Stimulated activated naive CD4-positive, alpha-beta T cell (primary cell): Measurements from ENCODE around the gene ZNF580.

ENCODE experiments used
- DNase-seq, 6 experiments: peaks; one replicate each; lab custom pipeline; 2025; lab: John Stamatoyannopoulos, UW

ZNF580 gene, protein sequence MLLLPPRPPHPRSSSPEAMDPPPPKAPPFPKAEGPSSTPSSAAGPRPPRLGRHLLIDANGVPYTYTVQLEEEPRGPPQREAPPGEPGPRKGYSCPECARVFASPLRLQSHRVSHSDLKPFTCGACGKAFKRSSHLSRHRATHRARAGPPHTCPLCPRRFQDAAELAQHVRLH

DNA sequence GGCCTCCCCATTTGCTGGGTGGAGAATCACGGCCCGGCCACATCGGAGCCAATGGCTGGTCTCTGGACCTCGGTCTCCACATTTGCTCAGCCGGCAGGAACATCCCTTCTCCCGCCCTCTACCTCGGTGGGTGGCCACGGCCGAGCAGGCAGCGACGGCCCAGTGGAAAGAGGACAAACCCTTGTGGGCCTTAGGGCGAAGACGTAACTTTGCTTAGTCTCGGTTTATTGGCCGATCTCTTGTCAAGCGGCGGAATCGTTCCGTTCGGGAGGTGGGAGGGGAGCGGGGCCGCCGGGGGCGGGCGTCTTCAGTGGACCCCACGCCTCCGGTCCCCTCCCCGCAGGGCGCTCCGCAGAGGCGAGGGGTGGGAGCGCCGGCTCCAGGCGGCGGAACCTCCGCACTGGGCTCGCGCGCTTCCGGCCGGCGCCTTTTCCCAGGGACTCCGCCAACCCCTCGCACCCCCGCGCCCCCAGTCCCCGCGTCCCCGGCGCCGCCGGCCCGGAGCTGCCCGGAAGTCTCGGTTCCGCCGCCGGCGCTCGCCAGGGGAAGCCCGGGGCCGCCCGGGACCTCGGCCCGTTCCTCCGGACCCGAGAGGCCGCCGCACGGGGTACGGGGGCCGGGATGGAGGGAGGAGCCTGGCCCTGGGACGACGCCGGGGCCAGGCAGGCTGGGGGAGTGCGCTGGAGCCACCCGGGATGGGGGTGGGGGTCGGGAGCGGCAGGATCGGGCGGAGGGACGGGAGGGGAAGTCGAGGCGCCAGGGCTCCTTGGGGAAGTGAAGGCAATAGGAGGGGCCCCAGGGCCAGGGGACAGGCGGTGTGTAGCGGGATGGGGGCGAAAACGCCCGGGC, at the start of gene ZNF580:
TSS of gene ZNF580 (plus strand) at position 426 of the 849 bp plus-strand sequence. CDS start 1,507 bp downstream, outside the sequence.
- peak; percentile 23 to 68 (median 54) for DNase-seq

DNA sequence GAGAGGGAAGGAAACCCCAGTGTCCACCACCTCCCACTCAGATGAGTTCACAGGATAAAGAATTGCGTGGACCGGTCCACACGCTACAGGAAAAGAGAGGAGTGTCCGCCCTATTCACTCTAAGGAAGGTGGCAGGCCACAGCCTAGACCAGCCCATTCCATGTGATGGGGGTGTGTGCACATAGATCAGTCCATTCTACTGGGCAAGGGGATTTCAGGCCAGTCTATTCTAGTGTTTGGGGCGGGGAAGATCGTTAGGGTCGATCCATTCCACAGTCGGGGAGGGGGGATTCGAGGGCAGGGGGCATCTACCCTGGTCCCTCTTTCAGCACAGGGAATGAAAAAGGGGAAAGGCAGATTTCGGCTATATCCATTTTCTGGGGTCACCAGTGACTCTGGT, 49.2 kb upstream of the ZNF580 start:
- no peak for DNase-seq

DNA sequence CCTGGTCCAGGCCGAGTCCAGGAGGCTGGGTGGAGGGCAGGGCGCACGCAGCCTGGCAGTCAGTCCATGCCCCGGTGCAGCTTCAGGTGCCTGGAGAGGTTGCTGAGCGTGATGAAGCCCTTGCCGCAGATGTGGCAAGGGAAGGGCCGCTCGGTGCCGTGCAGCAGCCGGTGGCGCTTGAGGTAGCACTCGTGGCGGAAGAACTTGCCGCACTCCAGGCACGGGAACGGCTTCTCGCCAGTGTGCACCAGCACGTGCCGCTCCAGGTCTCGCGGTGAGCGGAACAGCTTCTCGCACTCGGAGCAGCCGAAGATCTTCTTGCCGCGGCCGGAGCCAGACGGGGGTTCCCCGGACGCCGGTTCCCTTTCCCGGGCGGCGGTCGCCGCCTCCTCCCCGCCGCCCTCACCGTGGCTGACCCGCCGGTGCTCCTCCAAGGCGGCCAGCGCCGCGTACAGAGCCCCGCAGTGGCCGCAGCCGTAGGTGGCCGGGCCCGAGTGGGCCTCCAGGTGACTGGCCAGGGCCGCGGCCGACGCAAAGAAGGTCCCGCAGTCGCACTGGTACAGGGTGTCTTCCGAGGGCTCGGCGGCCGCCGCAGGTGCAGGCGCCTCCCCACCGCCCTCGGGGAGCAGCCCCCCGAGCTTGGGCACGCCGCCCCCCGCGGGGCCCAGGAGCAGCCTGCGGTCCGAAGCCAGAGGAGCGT, 48.3 kb upstream of the ZNF580 start:
- DNase-seq: no peak

DNA sequence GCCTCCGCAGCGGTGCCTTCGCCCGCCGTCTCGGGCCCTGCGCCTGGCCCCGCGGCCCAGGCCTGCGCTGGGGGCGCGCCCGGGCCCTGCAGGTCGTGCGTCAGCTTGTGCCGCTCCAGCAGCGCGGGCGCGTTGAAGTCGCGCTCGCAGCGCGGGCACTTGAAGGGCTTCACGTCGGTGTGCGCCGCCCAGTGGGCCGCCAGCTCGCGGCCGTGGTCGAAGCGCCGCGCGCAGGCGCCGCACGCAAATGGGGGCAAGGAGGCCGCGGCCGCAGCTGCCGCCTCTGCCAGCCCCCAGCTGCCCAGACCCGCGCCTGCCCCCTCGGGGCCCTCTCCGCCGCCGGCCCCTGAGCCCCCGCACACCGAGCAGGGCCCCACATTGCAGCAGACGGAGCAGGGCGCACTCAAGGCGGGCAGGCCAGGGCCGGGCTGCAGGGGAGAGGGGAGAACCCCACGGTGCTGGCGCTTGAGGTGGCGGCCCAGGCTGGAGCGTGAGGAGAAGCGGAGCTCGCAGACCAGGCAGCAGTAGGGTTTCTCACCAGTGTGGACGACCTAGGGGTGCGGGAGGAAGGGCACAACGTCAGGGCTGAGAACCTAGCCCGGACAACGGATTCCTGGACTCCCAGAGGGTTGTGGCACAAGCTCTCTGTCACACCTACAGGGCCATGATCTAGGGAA, 47.6 kb upstream of the ZNF580 start:
- no peak for DNase-seq

DNA sequence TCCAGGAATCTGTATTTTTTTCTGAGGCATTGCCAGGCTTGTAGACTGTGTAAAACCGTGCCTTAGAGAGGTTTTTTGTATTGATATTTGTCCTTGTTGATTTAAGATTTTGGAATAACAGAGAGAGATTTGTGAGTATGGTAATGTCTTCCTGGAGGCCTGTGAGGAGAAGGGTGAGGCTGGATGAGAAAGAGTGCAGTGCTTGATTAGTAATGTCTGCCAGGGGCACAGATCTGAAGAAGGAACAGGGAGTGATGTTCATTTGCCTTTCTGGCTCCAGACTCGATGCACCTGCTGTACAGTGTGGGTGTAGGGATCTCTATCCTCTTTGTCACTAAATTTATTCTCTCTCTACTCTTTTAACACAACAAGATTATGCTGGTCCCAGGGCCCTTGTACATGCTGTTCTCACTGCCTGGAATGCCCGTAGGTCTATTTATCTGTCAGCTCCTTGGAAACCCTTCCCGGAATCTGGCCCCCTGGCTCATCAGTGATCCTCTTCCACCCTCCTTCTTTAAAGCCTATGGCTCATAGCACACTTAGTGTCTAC, 45.7 kb upstream of the ZNF580 start:
- no peak for DNase-seq

DNA sequence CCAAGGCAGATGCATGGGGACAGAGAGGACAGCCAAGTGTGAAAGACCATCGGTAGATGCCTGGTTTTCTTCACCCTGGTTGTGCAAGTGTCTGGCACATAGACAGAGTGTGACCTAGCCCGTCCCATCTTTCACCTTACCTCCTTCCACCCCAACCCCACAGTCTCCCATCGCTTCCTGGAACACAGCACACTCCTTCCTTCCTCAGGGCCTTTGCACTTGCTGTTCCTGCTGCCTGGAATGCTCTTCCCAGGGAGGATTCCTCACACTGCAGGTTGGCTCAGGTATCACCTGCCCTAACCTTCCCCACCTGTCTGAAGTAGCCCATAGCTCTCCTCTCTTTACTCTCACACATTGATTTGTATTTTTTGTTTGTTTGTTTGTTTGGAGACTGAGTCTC, 44.5 kb upstream of the ZNF580 start:
- DNase-seq: no peak

DNA sequence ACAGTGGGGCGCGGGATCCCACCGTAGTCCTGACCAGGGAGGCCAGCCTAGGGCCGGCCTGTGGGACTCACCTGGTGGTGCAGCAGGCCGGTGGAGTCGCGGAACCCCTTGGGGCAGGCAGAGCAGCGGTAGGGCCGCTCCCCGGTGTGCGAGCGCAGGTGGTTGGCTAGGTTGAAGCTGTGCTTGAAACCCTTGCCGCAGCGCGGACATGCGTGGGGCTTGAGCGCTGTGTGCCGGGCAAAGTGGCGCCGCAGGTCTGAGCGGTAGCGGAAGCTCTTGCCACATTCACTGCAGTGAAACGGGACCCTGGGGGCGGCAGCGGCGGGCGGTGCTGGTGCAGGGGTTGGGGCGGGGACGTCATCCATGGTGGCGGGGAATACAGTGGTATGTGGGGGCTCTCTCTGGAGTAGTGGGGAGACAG, 43.3 kb upstream of the ZNF580 start:
- DNase-seq: no peak

DNA sequence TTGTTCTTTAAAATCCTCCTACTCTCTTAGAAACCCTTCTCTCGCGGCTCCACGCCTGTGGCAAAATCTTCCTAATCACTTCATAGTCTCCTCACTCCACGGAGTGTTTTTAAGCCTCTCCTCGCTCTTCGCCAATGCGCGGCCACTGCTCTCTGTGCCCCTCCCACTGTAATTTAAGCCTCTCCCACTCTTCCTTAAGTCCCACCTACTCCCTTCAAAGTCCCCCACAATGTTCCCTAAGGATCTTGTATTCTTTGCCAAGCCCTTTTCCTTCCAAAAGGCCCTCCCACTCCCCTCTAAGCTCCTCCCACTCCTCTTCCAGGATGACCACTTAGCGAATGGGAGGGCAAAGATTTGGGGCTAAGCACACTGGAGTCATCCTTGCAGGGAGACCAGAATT, 42.8 kb upstream of the ZNF580 start:
- no peak for DNase-seq

DNA sequence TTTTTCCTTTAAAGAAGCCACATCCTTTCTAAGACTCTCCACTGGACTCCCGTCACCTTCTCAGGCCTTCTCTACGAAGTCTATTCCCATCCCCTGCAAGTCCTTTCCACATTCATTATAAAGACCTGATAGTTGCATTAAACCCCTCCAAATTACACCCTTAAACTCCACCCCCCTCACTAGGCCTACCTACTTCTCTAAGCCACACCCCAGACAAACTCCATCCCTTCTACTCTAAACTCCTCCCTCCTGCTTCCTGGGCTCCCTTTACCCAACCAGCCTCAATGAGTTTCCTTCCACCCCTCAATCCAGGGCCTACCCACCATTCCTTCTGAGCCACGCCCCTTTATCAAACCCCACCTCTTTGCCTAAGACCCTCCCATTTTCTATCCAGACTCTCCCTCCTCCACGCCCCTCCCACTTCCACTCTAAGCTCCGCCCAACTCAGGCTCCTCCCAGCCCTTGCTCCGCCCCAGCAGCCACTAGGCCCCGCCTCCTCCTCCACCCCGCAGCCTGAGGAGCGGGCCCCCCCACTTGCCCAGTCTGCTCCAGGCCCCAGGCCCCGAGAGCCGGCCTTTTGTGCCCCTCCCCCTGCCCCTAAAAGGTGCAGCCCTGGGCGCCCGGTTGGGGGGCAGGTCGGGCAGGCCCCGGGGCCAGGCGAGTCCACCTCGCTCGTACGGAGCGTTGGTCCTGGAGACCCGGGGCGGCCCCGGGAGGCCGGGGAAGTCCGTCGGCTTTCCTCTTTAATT, 41.9 kb upstream of the ZNF580 start:
- DNase-seq: peak; percentile 88 to 98 (median 94)

DNA sequence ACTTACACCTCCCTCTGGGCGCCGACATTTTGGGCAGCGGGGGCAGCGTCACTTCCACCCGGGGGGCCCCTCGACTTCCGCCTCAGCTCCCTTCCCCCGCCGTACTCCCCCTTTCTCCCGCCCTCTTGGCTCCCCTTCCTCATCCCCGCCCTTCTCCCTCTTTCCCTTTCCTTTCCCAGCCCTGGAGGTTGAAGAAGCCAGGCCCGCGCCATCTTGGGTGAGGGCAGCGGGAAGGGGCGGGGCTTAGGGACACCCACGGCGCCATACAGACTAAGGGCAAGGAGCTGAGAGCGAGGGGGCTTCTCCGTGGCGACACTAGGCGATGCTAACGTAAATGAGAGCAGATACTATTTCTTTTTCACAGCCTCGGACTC, 41.3 kb upstream of the ZNF580 start, which contains the start of gene FIZ1:
TSS of gene FIZ1 (minus strand) at position 50 of the 374 bp plus-strand sequence. CDS start 1,652 bp downstream, outside the sequence.
- peak; percentile 93 to 99 (median 95) for DNase-seq

DNA sequence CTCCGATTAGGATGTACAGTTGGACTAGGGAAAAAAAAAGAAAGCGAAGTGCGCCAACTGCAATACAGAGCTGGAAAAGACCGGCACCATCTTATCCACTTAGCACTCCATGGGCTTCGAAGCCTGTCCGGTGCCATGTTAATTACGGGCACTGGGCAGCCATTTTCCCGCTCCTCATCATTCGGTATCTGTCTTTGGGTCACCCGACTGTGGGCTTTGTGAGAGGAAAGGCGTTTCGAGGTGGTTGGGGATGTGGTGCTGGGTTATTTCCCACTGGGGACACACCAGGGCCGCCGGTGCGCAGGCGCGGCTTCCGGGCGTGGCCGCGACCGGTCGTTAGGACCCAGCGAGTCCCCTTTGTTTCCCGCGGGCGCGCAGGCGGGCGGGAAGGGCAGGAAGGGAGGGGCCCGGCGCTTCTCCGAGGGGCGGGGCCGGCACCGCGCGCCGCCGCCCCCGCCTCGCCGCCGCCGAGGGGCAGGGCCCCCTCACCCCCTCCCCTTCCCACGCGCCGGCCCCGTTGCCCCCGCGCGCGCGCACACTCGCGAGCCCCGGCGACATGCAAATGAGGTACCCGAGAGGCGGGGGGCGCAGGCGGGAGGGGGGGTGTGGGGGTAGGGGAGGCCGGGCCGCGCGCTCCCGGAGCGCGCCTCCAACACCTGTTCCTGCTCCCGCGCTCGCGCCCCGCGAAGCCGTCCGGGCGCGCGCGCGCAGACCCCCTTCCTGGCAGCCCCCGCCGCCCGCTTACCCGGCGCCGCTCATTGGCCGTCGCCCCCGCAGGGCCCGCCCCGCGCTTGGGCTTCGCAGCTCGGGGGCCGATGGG, 40.8 kb upstream of the ZNF580 start, which contains the start of gene ZNF524:
TSS of gene ZNF524 (plus strand) at position 447 of the 820 bp plus-strand sequence. CDS start 1,825 bp downstream, outside the sequence.
- DNase-seq: peak; percentile 88 to 99 (median 91)

DNA sequence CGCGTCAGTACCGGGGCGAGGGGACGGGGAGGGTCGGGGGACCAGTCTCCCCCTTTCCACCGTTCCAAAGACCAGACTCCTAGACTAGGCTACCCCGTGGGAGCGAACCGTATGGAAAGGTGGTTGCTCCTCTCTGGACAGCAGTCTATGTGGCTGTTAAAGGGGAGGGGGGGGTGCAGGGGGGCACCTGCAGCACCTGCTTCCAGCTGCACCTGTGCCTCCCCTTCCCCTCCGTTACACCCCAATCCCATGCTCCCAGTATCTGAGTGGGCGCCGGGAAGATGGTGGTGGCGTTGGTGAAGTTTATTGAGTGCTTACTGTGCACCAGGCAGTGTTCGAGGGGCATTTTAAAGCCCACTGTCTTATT, 40.2 kb upstream of the ZNF580 start:
- no peak for DNase-seq

DNA sequence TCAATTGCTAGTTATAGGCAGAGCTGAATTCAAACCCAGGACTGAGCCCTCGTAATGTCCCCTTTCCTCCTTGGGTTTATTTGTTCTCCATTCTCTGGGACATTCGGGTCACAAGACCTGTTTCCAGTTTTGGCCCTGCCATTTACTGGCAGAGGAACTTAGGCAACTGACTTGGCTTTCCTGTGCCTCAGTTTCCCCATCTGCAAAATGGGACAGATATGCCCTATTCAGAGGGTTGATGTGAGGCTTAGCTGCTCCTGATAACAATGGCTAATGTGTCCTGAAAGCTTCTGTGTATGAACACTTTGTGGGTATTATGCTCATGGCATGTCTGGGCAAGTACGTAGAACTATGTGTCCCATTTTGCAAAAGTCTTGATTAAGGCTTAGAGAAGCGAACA, 39.7 kb upstream of the ZNF580 start:
- DNase-seq: no peak

DNA sequence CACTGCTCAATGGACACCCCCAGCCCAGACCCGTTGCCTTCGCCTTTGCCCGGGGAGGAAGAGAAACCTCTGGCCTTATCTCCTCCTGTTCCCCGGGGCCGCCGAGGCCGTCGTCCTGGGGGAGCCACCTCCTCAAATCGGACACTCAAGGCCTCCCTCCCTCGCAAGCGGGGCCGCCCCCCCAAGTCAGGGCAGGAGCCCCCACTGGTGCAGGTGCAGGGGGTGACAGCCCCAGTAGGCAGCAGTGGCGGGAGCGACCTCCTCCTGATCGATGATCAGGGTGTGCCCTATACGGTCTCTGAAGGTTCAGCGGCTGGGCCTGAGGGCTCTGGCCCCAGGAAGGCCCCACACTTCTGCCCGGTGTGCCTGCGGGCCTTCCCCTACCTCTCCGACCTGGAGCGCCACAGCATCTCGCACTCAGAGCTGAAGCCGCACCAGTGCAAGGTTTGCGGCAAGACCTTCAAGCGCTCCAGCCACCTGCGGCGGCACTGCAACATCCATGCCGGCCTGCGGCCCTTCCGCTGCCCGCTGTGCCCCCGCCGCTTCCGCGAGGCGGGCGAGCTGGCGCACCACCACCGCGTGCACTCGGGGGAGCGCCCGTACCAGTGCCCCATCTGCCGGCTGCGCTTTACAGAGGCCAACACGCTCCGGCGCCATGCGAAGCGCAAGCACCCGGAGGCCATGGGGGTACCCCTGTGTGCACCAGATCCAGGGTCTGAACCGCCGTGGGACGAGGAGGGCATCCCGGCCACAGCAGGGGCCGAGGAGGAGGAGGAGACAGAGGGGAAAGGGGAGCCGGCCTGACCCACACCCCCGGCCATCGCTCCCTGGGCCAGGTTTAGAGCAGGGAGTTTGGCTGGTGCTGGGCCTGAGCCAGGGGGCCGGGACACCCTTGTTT, 38.4 kb upstream of the ZNF580 start:
- no peak for DNase-seq

DNA sequence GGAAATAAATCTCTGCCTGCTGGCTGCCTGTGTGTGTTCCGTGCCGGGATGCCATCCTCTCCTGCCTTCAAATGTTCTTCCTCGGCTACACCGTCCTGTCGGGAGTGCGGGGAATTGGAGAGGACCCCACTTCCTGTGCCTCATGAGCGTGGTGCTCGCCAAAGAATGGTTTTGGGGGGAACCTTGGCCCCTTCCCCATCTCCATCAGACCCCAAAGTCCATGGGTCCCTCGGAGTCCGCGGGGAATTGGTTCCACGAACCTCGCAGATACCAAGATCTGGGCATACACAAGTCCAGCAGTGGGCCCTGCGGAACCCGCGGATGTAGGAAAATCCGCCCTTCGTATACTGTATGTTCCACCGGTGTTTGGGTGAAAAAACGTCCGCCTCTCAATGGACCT, 37.7 kb upstream of the ZNF580 start:
- no peak for DNase-seq

DNA sequence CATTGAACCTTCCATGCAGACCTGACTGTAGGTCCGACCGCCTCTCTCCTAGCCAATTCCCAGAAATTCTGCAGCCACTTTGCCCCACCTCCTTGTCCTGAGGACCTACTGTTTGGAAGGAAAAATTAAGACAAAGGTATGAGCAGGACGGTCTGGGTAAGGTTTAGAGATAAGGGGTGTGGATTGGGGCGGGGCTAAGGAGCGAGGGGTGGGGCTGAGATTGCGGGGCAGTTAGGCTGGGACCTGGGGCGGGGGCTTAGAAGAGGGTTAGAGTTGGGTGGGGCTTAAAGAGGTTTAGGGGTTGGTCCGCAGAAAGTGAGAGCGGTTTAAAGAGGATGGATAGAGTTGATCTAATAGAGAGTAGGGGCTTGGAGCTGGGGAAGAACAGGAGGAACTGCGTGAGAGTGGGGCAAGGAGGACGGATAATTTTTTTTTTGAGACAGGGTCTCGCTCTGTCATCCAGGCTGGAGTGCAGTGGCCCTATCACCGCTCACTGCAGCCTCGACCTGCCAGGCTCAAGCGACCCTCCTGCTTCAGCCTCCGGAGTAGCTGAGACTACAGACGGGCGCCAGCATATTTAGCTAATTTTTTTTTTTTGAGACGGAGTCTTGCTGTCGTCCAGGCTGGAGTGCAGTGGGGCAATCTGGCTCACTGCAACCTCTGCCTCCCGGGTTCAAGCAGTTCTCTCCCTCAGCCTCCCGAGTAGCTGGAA, 37.1 kb upstream of the ZNF580 start:
- no peak for DNase-seq

DNA sequence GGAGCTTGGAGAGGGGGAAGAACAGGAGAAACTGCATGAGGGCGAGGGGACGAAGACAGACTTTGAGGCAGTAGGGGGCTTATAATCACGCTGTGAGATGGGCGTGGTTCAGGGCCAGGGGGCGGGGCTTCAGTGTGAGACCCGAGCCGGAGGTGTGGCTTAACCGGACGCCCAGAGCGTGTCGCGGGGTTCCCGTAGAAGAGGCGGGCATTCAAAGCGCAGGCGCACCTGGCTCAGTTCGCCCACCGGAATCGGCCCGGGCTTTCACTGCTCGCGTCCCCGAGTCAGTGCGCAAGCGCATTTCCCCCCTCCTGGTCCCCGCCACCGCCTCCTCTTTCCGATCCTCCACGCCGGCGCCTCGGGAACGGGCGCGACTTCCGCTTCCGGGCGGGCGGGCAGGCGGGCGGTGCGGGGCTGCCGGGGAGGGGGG, 35.6 kb upstream of the ZNF580 start:
- DNase-seq: peak; percentile 92 to 98 (median 96)
